ENCODE measurements around the gene TXNDC2.
"Not testable (repeated sequence)": the region's sequence is repeated elsewhere in the genome, so short reads cannot be mapped to it uniquely, and the experiment has no call there.

The TXNDC2 gene

DNA sequence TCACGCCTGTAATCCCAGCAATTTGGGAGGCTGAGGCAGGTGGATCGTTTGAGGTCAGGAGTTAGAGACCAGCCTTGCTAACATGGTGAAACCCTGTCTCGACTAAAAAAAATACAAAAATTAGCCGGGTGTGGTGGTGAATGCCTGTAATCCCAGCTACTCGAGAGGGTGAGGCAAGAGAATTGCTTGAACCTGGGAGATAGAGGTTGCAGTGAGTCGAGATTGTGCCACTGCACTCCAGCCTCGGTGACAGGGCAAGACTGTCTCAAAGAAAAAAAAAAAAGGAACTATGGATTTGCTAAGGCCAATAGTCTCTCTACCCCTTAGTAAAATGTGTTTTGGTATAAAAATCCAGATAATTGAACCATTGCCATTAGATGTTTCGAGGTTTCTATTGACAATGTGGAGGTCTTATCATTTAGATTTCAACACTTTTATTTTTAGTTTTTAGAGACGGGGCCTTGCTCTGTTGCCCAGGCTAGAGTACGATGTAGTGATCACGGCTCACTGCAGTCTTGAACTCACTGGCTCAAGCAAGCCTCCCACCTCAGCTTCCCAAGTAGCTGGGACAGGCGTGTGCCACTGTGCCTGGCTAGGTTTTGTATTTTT, 1.1 kb upstream of the TXNDC2 start:
- DNase-seq (ENCODE audit: insufficient read length, low spot score) = no peak
- FAIRE-seq = no peak
- TF ChIP-seq, protein P1, sequence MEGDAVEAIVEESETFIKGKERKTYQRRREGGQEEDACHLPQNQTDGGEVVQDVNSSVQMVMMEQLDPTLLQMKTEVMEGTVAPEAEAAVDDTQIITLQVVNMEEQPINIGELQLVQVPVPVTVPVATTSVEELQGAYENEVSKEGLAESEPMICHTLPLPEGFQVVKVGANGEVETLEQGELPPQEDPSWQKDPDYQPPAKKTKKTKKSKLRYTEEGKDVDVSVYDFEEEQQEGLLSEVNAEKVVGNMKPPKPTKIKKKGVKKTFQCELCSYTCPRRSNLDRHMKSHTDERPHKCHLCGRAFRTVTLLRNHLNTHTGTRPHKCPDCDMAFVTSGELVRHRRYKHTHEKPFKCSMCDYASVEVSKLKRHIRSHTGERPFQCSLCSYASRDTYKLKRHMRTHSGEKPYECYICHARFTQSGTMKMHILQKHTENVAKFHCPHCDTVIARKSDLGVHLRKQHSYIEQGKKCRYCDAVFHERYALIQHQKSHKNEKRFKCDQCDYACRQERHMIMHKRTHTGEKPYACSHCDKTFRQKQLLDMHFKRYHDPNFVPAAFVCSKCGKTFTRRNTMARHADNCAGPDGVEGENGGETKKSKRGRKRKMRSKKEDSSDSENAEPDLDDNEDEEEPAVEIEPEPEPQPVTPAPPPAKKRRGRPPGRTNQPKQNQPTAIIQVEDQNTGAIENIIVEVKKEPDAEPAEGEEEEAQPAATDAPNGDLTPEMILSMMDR (IDR thresholded peaks at IDR 0.05; ENCODE audit: insufficient read depth, missing control alignments) = no peak

DNA sequence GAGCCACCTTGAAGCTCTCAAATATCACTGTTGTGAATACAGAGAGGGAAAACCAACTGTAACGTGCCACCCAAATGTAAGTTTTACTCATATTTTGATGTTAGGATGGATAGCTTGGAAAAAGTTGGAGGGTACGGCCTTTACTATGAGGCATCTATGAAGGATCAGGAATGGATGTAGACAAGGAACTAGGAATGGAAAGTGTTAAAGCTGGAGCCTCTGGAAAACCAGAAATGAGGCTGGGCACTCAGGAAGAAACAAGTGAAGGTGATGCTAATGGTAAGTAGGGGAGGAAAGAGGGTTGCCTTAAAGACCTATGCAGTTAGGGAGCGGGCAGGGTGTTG, 204 bp downstream of the TXNDC2 start:
- no peak for DNase-seq (ENCODE audit: insufficient read length, low spot score)
- TF ChIP-seq, protein P1 (IDR thresholded peaks at IDR 0.05; ENCODE audit: insufficient read depth, missing control alignments) = no peak
- no peak for FAIRE-seq

DNA sequence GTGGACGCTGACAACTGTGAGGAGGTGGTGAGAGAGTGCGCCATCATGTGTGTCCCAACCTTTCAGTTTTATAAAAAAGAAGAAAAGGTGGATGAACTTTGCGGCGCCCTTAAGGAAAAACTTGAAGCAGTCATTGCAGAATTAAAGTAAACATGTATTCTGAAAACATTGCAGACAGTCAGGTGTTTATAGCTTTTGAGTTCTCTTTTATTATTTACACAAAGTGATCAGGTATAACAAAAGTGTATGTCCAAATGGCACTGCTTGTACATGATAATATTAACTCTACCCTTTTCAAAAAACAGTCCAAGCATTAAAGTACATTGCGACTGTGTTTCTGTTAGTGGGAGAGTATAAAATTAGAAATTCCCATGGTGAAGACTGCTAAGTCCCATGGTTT, 2.2 kb downstream of the TXNDC2 start:
- DNase-seq (ENCODE audit: insufficient read length, low spot score) (no peak), FAIRE-seq (no peak)
- TF ChIP-seq, protein P1 (IDR thresholded peaks at IDR 0.05; ENCODE audit: insufficient read depth, missing control alignments) = no peak

DNA sequence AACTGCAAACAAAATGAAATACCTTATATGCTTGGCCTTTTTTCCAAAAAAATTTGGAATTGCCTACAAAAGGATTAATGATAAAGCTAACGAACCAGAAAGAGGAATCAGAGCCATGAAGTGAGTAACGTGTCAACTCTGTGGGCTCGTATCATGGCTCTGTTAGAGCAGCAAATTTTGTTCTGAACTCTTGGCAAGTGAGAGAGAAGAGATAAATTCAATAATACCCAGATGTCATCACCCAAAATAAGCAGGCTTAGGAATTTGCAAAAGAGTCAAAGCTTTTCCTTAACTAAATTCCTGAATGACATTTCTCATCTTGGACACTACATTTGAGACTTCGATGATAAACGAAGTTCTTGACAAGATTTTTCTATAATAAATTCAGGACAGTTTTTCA, 4.4 kb downstream of the TXNDC2 start:
- no peak for FAIRE-seq
- DNase-seq (ENCODE audit: insufficient read length, low spot score) = no peak
- TF ChIP-seq, protein P1 (IDR thresholded peaks at IDR 0.05; ENCODE audit: insufficient read depth, missing control alignments) = no peak

DNA sequence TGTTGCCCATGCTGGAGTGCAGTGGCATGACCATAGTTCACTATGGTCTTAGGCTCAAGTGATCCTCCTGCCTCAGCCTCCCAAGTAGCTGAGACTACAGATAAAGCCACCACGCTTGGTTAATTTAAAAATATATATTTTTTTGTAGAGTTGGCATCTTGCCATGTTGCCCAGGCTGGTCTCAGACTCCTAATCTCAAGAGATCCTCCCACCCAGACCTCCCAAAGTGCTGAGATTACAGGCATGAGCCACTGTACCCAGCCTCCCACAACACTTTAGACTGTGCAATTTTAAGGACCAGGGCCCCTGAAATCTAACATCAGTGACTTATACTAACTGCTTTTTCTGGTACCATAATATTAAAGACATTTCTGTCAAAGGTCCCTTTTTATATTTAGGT, 5.2 kb downstream of the TXNDC2 start:
- TF ChIP-seq, protein P1 (IDR thresholded peaks at IDR 0.05; ENCODE audit: insufficient read depth, missing control alignments) = no peak
- no peak for DNase-seq (ENCODE audit: insufficient read length, low spot score)
- no peak for FAIRE-seq

DNA sequence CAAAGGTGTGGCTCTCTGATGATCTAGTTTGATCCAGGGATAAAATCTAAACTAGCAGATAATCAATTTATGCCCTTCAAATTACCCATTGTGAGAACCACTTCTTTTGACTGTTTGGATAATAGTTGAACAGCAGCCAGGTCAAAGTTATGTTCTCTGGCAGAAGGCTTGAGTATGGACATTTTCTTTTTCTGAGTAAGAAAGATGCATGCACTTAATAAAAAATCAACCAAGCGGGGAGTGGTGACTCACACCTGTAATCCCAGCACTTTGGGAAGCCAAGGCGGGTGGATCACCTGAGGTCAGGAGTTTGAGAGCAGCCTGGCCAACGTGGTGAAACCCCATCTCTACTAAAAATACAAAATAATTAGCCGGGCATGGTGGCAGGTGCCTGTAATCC, 5.7 kb downstream of the TXNDC2 start:
- FAIRE-seq; DNase-seq (ENCODE audit: insufficient read length, low spot score): not testable (repeated sequence)

DNA sequence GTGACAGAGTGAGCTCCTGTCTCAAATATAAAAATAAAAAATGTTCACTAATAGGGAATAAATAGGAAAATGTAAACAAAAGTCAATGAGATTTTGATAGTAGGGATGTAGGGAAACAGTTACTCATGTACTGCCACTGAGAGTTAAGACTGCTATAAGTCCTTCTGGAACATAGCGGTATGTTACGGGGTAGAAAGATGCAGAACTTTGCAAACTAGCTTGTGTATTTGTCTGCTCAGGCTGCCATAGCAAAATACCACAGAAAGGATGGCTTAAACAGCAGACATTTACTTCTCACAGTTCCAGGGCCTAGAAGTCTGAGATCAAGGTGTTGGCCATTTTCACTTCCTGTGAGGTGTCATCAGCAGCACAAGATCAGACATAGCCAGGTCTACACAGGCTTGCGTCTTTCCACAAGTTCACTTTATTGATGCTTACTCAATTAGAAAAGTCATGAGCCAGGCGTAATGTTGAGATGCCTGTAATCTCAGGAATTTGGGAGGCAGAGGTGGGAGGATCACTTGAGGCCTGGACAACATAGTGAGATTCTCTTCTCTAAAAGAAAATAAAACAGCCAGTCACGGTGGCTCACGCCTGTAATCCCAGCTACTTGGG, 8.8 kb downstream of the TXNDC2 start:
- DNase-seq (ENCODE audit: insufficient read length, low spot score) = no peak
- TF ChIP-seq, protein P1 (IDR thresholded peaks at IDR 0.05; ENCODE audit: insufficient read depth, missing control alignments) = no peak
- FAIRE-seq = no peak

Data from D721Med (cell line).